ENCODE data around the gene SAMD4B.
"Not testable (repeated sequence)": the region's sequence is repeated elsewhere in the genome, so short reads cannot be mapped to it uniquely, and the experiment has no call there.

SAMD4B gene

GRCh38 chr19:39310558-39311311 is 31.5 kb upstream of the SAMD4B start:
- DNase-seq, result no peak
- ATAC-seq, result no peak

- DNase-seq, result no peak
- no peak for ATAC-seq
These were observed 28.0 kb upstream of the SAMD4B start for GRCh38 chr19:39314016-39314728.

GRCh38 chr19:39315933-39316332 is 26.3 kb upstream of the SAMD4B start:
- DNase-seq, result no peak
- no peak for ATAC-seq

- no peak for DNase-seq
- ATAC-seq, result no peak
These were observed 25.4 kb upstream of the SAMD4B start for GRCh38 chr19:39316627-39317321.

GRCh38 chr19:39317476-39317875 is 24.7 kb upstream of the SAMD4B start:
- DNase-seq (no peak), ATAC-seq (no peak)

- no peak for DNase-seq
- no peak for ATAC-seq
These were observed 24.1 kb upstream of the SAMD4B start for GRCh38 chr19:39318071-39318470.

- no peak for ATAC-seq
- DNase-seq, result no peak
These were observed 23.5 kb upstream of the SAMD4B start for GRCh38 chr19:39318690-39319089.

GRCh38 chr19:39319098-39319891 is 22.9 kb upstream of the SAMD4B start:
- ATAC-seq (no peak), DNase-seq (no peak)

GRCh38 chr19:39319892-39320248 is 22.4 kb upstream of the SAMD4B start:
- DNase-seq (no peak), ATAC-seq (no peak)

GRCh38 chr19:39321117-39321831 is 20.9 kb upstream of the SAMD4B start:
- no peak for ATAC-seq
- no peak for DNase-seq

- no peak for ATAC-seq
- no peak for DNase-seq
These were observed 20.4 kb upstream of the SAMD4B start for GRCh38 chr19:39321832-39322176.

GRCh38 chr19:39324242-39324842 is 17.9 kb upstream of the SAMD4B start:
- ATAC-seq (no peak), DNase-seq (no peak)

- ATAC-seq, result no peak
These were observed 16.2 kb upstream of the SAMD4B start for GRCh38 chr19:39325778-39326665.

GRCh38 chr19:39327363-39328045 is 14.7 kb upstream of the SAMD4B start:
- DNase-seq, result no peak
- ATAC-seq, result no peak

More at GRCh38 chr19:39325778-39326665, 16.2 kb upstream of the SAMD4B start:
- DNase-seq, result no peak

- ATAC-seq (peak; percentile 70), DNase-seq (peak; percentile 88)
These were observed 14.0 kb upstream of the SAMD4B start for GRCh38 chr19:39328046-39328705.

GRCh38 chr19:39329948-39330347 is 12.3 kb upstream of the SAMD4B start:
- DNase-seq (no peak), ATAC-seq (no peak)

- no peak for DNase-seq
- ATAC-seq, result no peak
These were observed 9.9 kb upstream of the SAMD4B start for GRCh38 chr19:39332293-39332692.

- not testable (repeated sequence) for ATAC-seq, DNase-seq
These were observed 9.5 kb upstream of the SAMD4B start for GRCh38 chr19:39332738-39333137.

GRCh38 chr19:39333507-39333906 is 8.7 kb upstream of the SAMD4B start:
- DNase-seq, result no peak
- ATAC-seq, result no peak

Measured in stimulated activated naive CD8-positive, alpha-beta T cell treated with anti-CD3 and anti-CD28 coated beads, Interleukin-15, Interleukin-2, amounts not matched to agents 100 U/mL and 50 U/mL, for 24 hours (primary cell).